ENCODE measurements around the gene HKDC1. TPM values are rescaled to one million over a fixed set of nuclear protein-coding genes. Genes with fewer than 3 reads are reported as not detected.
A peak's percentile ranks its signal among the peaks of the same experiment; 100 is the strongest.

HKDC1 gene
- total and polyA plus RNA-seq, 4 donors: 1.5 to 11.1 (median 4.6) TPM

GRCh38 chr10:69275444-69275843 is 55.3 kb downstream of the HKDC1 start:
- H3K9me3 ChIP-seq (ENCODE audit: control insufficient read depth in 4 of 4, insufficient read depth in 3 of 4, low read length in 3 of 4): no peaks in the 10 kb centered on the region
- 94 to 100% methylated on average over 1 of the region's 1 CpG for WGBS, 2 donors
- no peak for TF ChIP-seq CTCF (IDR thresholded peaks at IDR 0.05; ENCODE audit: control extremely low read depth, extremely low read depth)

GRCh38 chr10:69276503-69276902 is 56.4 kb downstream of the HKDC1 start:
- Histone ChIP-seq H3K4me1 (ENCODE audit: control insufficient read depth in 5 of 5, insufficient read depth in 5 of 5, low read length in 5 of 5) (peaks cover 0 to 4% (median 0%) of the 10 kb centered on the region in 5 donors), H3K36me3 (ENCODE audit: control insufficient read depth in 4 of 4, insufficient read depth in 4 of 4, low read length in 4 of 4) (no peaks in the 10 kb centered on the region), H3K27me3 (ENCODE audit: control insufficient read depth in 3 of 3, insufficient read depth in 3 of 3, low read length in 2 of 3) (no peaks in the 10 kb centered on the region), H3K27ac (ENCODE audit: low read depth in 1 of 2, low read length in 1 of 2) (no peak overlapping the region), H3K4me3 (no peak overlapping the region), H3K9me3 (ENCODE audit: control insufficient read depth in 4 of 4, insufficient read depth in 3 of 4, low read length in 3 of 4) (no peaks in the 10 kb centered on the region), H3K9ac (ENCODE audit: insufficient read depth in 1 of 2, low read length in 2 of 2) (no peak overlapping the region)
- DNase-seq (no peak), ATAC-seq (ENCODE audit: insufficient read depth, low FRiP score) (no peak)
- no peak for TF ChIP-seq CTCF (IDR thresholded peaks at IDR 0.05; ENCODE audit: control extremely low read depth, extremely low read depth)
- WGBS, 2 donors: 95 to 96% methylated on average over 6 of the region's 6 CpGs

More at GRCh38 chr10:69275444-69275843, 55.3 kb downstream of the HKDC1 start:
- Histone ChIP-seq H3K36me3 (ENCODE audit: control insufficient read depth in 4 of 4, insufficient read depth in 4 of 4, low read length in 4 of 4) (no peaks in the 10 kb centered on the region), H3K9ac (ENCODE audit: insufficient read depth in 1 of 2, low read length in 2 of 2) (no peak overlapping the region), H3K27me3 (ENCODE audit: control insufficient read depth in 3 of 3, insufficient read depth in 3 of 3, low read length in 2 of 3) (no peaks in the 10 kb centered on the region), H3K27ac (ENCODE audit: low read depth in 1 of 2, low read length in 1 of 2) (no peak overlapping the region), H3K4me3 (no peak overlapping the region), H3K4me1 (ENCODE audit: control insufficient read depth in 5 of 5, insufficient read depth in 5 of 5, low read length in 5 of 5) (peaks cover 0 to 4% (median 0%) of the 10 kb centered on the region in 5 donors)
- no peak for ATAC-seq (ENCODE audit: insufficient read depth, low FRiP score)
- no peak for DNase-seq

- peak; percentile 24 to 45 (median 43) for DNase-seq
- peaks cover 0 to 4% (median 3%) of the 10 kb centered on the region in 5 donors for H3K4me1 ChIP-seq (ENCODE audit: control insufficient read depth in 5 of 5, insufficient read depth in 5 of 5, low read length in 5 of 5)
- H3K9ac ChIP-seq (ENCODE audit: insufficient read depth in 1 of 2, low read length in 2 of 2): no peak within 1 kb of the TSS
- no peaks in the 10 kb centered on the region for H3K27me3 ChIP-seq (ENCODE audit: control insufficient read depth in 3 of 3, insufficient read depth in 3 of 3, low read length in 2 of 3)
- TF ChIP-seq CTCF (IDR thresholded peaks at IDR 0.05; ENCODE audit: control extremely low read depth, extremely low read depth): no peak
- H3K36me3 ChIP-seq (ENCODE audit: control insufficient read depth in 4 of 4, insufficient read depth in 4 of 4, low read length in 4 of 4): no peaks in the 10 kb centered on the region
- no peak within 1 kb of the TSS for H3K4me3 ChIP-seq
- H3K27ac ChIP-seq (ENCODE audit: low read depth in 1 of 2, low read length in 1 of 2): peak within 1 kb of the TSS in 1 of 2 donors; percentile 17
- no peaks in the 10 kb centered on the region for H3K9me3 ChIP-seq (ENCODE audit: control insufficient read depth in 4 of 4, insufficient read depth in 3 of 4, low read length in 3 of 4)
- no peak for ATAC-seq (ENCODE audit: insufficient read depth, low FRiP score)
- 45 to 75% methylated on average over 11 of the region's 11 CpGs for WGBS, 2 donors
Measured at GRCh38 chr10:69278446-69278963, 58.4 kb downstream of the HKDC1 start, which contains the start of gene HK1. HK1 (plus strand) TSS chr10:69278496.

- H3K36me3 ChIP-seq (ENCODE audit: control insufficient read depth in 4 of 4, insufficient read depth in 4 of 4, low read length in 4 of 4): no peaks in the 10 kb centered on the region
- ATAC-seq (ENCODE audit: insufficient read depth, low FRiP score): no peak
- no peaks in the 10 kb centered on the region for H3K9me3 ChIP-seq (ENCODE audit: control insufficient read depth in 4 of 4, insufficient read depth in 3 of 4, low read length in 3 of 4)
- peaks cover 0 to 4% (median 3%) of the 10 kb centered on the region in 5 donors for H3K4me1 ChIP-seq (ENCODE audit: control insufficient read depth in 5 of 5, insufficient read depth in 5 of 5, low read length in 5 of 5)
- no peak for TF ChIP-seq CTCF (IDR thresholded peaks at IDR 0.05; ENCODE audit: control extremely low read depth, extremely low read depth)
- H3K27me3 ChIP-seq (ENCODE audit: control insufficient read depth in 3 of 3, insufficient read depth in 3 of 3, low read length in 2 of 3): no peaks in the 10 kb centered on the region
- DNase-seq: no peak
- no peak overlapping the region for H3K4me3 ChIP-seq
- no peak overlapping the region for H3K27ac ChIP-seq (ENCODE audit: low read depth in 1 of 2, low read length in 1 of 2)
- no peak overlapping the region for H3K9ac ChIP-seq (ENCODE audit: insufficient read depth in 1 of 2, low read length in 2 of 2)
- 77 to 78% methylated on average over 2 of the region's 2 CpGs for WGBS, 2 donors
Measured at GRCh38 chr10:69279110-69279509, 59.0 kb downstream of the HKDC1 start.
